ENCODE data around the gene METTL9.

DNA sequence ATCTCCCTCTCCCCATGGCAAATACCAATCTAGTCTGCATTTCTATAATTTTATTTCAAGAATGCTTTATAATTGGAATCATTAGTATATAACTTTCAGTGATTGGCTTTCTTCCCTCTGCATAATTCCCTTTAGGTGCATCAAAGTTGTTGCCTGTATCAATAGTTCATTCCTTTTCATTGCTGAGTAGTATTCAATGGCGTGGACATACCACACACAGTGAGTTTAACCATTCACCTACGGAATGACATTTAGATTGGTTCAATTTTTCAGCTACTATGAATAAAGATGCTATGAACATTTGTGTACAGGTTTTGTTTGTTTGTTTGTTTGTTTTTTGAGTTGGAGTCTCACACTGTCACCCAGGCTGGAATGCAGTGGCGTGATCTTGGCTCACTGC lies 74.1 kb downstream of the METTL9 start:
- TF ChIP-seq CTCF (IDR thresholded peaks at IDR 0.05) (no peak), POLR2A (IDR thresholded peaks at IDR 0.05) (no peak)

Measured in right lobe of liver (tissue), 4 donors.